Measurements from ENCODE around the gene CDH23.

- TF ChIP-seq POLR2A (IDR thresholded peaks at IDR 0.05) = no peak
- TF ChIP-seq CTCF (IDR thresholded peaks at IDR 0.05) = no peak
- TF ChIP-seq POLR2AphosphoS5 (IDR thresholded peaks at IDR 0.05) = no peak
- TF ChIP-seq EP300 (IDR thresholded peaks at IDR 0.05) = no peak
These were observed 313.8 kb downstream of the CDH23 start for GRCh38 chr10:71710519-71710918.

Measured in suprapubic skin (tissue), 4 donors.